ENCODE results near the gene SOD2.
"Not testable (repeated sequence)": the region's sequence is repeated elsewhere in the genome, so short reads cannot be mapped to it uniquely, and the experiment has no call there.

Gene SOD2

DNA sequence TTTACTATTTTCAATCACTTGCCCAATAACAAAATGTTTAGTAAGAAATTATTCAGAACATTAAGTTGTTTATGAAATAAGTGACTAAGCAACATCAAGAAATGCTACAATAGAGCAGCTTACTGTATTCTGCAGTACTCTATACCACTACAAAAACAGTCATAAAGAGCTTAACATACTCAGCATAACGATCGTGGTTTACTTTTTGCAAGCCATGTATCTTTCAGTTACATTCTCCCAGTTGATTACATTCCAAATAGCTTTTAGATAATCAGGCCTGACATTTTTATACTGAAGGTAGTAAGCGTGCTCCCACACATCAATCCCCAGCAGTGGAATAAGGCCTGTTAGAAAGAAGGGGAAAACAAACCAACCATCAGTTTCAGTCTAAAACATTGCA is 10.7 kb downstream of the SOD2 start:
- peak; percentile 77 for DNase-seq (ENCODE audit: low read depth)

DNA sequence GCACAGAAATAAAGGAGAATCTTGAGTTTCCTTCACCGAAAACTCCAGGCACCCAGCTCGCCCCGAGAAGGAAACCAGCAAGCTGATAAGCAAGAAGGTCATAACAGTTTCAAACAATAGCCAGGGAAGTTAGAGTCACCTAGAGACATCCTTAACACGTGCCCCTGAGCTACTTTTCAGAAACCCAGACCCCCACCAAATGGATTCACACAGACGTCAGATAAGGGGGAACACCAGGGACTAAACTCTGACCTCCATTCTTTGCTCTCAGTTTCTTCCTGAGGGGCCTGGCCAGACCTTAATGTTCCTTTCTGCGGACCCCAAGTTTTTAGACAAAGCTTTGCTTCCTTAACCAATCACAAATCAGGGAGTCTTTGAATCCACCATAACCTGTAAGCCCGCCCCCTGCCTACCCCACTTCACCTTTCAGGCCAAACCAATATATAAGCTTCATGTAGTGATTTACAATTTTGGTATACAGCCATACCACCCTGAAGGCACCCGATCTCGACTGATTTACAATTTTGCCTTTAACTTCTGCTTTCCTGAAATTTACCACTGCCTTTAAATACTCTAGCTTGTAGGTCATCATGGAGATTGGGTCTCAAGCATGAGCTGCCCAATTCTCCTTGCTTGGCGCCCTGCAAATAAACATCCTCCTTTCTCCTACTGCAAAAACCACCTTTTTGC is 11.7 kb downstream of the SOD2 start:
- DNase-seq (ENCODE audit: low read depth) = no peak

DNA sequence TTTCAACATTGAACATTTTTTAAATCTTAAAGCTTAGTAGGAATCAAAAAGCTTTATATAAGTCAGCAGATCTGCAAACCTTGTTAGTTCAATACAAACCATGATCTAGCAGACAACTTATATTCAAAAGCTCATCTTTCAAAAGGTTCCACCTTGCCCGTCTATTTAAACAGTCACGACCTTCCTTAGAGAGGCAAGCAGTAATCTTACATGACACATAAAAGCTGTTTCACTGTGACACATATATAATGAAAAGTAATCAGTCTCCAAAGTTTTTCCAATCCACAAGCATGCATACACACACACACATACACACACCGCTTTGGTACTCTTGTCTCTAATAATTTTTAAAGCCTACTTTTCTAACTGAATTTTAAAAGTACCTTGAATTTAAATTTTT is 12.9 kb downstream of the SOD2 start:
- peak; percentile 29 for DNase-seq (ENCODE audit: low read depth)

DNA sequence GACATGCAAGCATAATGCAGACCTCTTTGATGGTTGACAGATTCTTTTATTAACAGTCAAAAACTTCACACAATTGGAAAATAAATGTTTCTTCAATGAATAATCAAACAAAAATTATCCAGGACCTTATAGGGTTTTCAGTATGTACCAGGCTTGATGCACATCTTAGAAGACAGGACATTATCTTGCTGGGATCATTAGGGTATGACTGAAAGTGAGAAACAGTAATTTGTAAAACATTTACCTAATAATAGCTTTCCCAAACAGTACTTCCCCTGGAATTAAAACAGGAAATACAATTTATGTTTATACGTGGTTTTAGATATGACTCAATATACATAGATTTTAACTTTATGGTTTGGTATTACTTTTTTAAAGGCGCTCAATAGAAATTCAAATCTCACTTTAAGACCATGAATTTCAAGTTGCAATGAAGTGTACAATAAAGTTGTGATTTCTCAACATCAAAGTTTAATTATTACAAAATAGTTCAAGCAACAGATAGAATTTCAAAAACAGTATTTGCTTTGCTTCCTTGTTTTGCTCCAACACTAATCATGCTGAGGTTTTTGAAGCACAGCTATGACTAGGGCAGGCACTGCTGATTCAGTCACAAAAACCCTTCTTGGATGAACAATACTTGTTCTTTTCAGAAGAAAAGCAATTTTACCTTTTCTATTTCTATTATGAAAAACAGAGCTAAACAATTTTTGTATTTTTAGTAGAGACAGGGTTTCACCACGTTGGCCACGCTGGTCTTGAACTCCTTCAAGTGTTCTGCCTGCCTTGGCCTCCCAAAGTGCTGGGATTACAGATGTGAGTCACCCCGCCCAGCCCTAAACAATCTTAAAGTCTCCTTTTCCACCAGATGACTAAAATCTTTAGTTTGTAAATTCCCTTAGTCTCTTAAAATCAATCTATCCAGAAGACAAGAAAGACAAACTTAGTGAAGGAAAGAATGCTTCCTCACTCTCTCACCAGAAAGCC is 13.7 kb downstream of the SOD2 start:
- DNase-seq (ENCODE audit: low read depth) = peak; percentile 62

DNA sequence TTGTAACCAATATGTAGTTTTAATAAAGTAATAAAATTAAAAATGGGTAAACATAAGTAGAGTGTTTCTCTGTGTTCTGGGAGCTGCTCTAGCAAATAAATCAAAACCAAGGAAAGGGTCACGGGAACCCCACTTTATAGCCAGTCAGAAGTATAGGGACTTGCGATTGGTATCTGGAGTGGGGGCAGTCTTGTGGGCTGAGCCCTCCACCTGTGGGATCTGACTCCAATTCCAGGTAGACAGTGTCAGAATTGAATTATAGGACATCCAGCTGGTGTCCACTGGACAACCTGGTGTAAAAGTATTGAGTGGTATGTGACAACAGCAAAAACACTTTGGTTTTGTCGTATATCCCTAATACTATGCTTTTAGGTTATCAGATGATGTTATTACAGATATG is 14.5 kb downstream of the SOD2 start:
- DNase-seq (ENCODE audit: low read depth) = no peak

DNA sequence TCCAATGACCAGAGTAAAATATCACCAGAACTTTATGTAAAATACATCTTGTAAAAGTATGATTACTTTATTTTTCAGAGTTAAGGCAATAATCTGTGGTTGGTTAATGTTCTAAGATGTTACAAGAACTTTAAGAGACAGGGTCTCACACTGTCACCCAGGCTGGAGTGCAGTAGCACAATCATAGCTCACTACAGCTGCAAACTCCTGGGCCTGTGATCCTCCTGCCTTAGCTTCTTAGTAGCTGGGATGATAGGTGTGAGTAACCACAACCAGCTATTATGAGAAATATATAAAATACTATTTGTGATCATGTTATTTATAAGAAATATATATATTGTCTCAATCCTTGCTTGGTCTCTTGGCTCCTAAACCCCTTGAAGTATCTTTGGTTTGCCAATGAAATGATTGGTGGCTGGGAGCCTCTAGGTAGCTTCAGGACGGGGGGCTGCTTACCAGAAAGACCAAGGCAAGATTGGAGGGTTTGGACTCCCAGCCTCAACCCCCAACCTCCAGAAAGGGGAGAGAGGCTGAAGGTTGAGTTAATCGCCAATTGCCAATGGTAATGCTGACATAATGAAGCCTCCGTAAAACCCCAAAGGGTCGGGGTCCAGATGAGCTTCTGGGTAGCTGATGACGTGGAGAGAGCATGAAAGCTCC is 15.4 kb downstream of the SOD2 start:
- no peak for DNase-seq (ENCODE audit: low read depth)

DNA sequence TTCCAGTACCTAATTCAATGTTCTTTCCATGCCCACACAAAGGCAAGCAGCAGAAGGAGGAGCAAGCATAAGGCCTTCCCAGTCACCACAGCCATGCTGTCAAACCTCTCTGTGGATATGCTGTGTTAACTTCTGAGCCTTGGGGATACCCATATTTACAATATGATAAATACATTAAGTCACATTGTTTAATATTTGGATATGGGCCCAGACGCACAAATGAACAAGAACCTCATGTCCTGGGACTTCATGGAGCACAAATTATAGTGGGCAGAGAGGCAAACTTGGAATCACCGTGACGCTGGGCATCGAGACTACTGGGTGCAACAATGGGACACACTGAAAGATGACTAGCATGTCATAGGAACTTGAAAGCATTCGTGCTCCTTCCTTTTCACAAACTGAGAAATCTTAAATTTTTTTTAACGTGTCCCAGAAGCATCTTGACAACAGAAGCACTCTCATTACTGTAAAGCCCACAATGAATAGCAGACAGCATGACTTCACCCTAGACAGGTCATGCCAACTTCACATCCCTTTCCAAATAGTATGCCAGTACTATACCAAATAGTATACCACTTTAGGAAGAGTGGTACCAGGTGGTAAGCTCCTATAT is 16.0 kb downstream of the SOD2 start:
- no peak for DNase-seq (ENCODE audit: low read depth)

DNA sequence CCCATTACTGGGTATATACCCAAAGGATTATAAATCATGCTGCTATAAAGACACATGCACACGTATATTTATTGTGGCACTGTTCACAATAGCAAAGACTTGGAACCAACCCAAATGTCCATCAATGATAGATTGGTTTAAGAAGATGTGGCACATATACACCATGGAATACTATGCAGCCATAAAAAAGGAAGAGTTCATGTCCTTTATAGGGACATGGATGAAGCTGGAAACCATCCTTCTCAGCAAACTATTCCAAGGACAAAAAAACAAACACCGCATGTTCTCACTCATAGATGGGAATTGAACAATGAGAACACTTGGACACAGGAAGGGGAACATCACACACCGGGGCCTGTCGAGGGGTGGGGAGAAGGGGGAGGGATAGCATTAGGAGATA is 16.8 kb downstream of the SOD2 start:
- DNase-seq (ENCODE audit: low read depth) = not testable (repeated sequence)

DNA sequence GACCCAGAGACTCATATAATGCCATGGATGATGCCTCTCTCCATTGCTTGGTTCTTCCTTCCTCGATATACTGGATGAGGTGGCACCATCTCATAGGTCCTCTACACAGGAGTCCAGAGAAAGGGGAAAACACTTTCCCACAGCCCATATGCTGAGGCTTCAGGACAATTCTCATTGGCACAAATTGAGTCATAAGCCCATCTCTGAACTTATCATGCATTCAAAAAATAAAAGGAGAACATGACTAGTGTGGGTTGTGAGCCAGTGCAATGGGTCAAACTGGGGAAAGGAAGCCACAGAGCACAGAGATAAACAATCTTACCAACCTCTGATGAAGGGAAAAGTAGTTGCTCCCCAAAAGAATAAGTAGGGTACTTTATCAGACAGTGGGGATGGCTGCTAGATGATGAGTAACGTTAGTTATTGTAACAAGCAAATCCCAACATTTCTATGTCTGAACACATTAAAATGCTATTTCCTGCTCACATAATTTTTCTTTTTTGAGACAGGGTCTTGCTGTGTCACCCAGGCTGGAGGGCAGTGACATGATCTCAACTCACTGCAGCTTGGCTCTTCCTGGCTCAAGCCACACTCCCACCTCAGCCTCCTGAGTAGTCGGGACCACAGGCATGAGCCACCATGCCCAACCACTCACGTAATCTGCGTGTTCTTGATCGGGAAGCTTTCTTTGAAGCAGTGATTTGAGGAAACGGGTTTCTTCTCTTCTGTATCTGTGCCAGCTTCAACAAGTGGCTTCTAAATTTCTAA is 27.0 kb downstream of the SOD2 start:
- DNase-seq (ENCODE audit: low read depth) = no peak

DNA sequence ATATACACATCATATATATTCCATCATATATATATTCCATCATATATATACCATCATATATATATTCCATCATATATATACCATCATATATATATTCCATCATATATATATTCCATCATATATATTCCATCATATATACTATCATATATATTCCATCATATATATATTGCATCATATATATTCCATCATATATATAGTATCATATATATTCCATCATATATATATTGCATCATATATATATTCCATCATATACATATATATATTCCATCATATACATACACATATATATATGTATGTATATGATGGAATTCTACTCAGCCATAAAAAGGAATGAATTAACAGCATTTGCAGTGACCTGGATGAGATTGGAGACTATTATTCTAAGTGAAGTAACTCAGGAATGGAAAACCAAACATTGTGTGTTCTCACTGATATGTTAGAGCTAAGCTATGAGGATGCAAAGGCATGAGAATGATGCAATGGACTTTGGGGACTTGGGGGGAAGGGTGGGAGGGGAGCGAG is 29.6 kb downstream of the SOD2 start:
- DNase-seq (ENCODE audit: low read depth) = not testable (repeated sequence)

DNA sequence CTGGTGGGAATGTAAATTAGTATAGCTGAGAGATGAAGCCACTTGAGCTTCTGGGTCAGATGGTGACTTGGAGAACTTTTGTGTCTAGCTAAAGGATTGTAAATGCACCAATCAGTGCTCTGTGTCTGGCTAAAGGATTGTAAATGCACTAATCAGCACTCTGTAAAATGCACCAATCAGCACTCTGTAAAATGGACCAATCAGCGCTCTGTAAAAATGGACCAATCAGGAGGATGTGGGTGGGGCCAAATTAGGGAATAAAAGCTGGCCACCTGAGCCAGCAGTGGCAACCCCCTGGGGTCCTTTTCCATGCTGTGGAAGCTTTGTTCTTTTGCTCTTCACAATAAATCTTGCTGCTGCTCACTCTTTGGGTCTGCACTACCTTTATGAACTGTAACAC is 31.1 kb downstream of the SOD2 start:
- DNase-seq (ENCODE audit: low read depth) = not testable (repeated sequence)

DNA sequence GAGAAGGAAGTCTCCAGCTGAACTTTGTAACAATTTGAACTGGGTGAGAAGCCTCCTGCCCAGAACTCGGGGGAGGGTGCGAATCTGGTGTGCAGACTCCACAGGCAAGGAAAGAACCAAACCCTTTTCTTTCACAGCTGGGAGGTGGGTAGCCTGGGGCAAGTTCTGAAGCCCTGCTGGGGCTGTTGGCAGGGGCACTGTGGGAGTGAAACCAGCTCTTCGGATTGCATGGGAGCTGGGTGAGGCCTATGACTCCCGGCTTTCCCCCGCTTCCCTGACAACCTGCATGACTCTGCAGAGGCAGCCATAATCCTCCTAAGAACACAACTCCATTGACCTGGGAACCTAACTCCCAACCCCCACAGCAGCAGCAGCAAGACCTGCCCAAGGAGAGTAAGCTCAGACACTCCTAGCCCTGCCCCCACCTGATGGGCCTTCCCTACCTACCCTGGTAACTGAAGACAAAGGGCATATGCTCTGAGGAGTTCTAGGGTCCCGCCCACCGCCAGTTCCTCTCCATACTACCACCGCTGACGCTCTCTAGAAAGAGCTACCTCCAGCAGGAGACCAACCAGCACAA is 37.5 kb downstream of the SOD2 start:
- no peak for DNase-seq (ENCODE audit: low read depth)

DNA sequence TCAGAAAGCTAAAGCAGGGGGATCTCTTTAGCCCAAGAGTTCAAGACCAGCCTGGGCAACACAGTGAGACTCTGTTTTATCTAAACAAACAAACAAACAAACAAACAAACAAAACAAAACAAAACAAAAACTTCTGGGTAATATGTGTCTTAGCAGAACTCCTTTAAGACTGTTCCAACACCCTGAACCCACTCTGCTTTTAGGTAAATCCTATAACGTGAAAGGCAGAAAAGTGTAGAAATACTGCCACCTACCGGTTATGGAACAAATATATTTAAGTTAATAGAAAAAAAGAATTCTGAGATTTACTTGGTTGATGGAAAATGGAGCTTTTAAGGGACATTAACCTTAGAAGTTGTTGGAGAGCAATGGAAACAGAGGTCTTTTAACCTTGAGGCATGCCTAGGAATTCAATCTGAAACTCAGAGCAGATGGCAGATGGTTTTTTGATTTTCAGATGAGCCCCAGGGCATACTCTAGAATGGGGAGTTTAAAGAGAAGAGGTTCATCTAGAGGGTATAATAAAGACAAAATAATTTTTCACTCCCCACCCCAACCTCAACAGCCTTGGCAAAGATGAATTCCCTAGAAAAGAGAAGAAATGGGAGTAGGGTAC is 38.5 kb downstream of the SOD2 start:
- peak; percentile 63 for DNase-seq (ENCODE audit: low read depth)

DNA sequence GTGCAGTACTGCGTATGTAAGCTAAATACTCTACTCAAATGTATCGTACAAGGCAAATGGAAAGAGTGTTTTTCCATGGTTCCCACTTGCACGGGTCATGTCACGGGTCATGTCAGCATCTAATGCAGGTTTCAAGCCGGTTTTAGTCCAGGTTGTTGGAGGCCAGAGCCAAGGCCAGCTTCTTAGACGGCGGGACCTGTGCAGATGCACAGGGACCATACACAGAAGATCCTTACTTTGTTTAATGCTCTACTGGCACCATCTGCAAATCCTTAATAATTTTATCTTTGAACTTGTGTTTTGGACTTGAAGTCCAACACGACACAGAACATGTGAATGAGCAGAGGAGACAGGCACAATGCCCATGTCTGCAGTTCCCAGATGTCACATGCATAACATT is 42.7 kb downstream of the SOD2 start:
- no peak for DNase-seq (ENCODE audit: low read depth)

DNA sequence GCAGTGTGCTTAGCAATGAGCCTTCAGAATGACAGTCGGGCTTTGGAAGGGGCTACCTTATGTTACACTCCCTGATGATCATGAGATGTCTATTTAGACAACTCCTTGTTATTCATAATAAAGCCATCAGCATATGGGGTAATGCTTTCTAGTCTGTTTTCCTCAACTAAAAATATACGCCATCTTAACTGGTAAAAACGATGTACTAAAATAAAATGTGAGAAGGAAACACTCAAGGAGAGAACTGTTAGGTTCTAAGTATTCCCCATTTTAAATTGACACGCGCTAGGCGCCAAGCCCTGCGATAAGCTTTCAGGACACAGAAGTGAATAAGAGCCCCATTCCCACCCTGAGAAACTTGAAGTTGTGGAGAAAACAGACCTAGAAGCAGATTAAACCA is 43.6 kb downstream of the SOD2 start:
- no peak for DNase-seq (ENCODE audit: low read depth)

DNA sequence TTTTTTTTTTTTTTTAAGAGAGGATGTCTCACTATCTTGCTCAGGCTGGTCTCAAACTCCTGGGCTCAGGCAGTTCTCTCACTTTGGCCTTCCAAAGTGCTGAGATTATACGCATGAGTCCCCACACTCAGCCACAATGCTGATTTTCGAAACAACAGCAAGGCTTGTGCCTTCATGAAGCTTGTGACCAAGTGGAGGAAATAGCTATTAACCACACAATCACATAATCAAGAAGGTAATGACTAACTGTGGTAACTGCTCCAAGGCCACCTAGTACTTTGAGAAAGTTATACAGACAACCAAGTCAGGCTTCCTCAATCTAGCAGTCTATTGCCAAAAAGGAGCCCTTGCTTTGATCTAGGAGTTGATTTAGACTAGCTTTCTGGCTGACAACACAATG is 46.3 kb downstream of the SOD2 start:
- DNase-seq (ENCODE audit: low read depth) = peak; percentile 80

DNA sequence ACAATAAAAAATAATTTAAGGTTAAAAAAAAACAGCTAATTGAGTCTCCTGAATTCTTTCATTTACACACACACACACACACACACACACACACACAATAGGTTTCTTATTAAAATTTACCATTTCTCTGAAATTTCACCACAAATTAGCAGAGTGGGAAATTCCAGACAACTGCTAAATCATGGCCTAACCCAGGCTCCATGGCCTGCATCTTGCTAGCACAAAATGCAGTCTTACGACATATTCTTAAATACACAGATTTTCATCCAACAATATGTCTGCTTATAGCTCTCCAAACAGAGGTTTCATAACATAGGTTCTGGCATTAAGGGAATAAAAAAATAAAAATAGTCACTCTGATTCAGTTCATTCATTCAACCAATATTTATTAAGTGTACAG is 46.9 kb downstream of the SOD2 start:
- DNase-seq (ENCODE audit: low read depth) = peak; percentile 42

DNA sequence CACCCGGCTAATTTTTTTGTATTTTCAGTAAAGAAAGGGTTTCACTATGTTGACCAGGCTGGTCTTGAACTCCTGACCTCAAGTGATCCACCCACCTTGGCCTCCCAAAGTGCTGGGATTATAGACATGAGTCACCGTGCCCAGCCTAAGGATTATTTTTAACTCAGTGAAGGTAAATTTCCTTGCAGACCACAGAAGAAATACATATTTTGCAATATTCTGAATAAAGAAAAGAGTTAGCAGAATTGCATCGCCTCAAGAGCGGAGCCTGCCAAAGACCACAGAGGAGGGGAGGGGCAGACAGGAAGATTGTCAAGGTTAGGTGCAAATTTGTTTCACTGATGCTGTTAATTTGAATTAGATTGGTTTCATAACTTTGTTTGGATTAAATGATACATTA is 47.4 kb downstream of the SOD2 start:
- peak; percentile 77 for DNase-seq (ENCODE audit: low read depth)
